Germinal center (tissue), 1 donor: Measurements from ENCODE around the gene TMEM170B.
A peak's percentile ranks its signal among the peaks of the same experiment; 100 is the strongest.

ENCODE experiments used
- DNase-seq: peaks from one replicate; pipeline ENCODE4 v3.0.0; 2012; ENCODE audit warnings: mixed read lengths, low spot score

TMEM170B gene, protein sequence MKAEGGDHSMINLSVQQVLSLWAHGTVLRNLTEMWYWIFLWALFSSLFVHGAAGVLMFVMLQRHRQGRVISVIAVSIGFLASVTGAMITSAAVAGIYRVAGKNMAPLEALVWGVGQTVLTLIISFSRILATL

GRCh38 chr6:11537229-11538051 lies at the start of gene TMEM170B:
Gene TMEM170B, plus strand, starts transcription at chr6:11537749. Its CDS starts 529 bp downstream, at chr6:11538278.
- peak; percentile 98 for DNase-seq

DNA sequence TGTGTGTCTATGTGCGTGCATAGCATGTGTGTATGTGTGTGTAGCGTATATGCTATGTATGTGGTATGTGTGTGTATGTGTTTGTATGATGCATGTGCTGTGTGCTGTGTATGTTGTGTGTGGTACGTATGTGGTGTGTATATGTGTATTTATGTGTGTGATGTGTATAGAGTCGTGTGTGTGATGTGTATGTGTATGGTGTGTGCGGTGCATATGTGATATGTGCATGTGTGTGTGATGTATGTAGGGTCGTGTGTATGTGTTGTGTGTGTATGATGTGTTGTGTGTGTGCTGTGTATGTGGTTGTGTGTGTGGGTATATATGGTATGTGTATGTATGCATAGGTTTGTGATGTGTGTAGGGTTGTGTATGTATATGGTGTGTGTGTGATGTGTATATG lies 46.6 kb upstream of the TMEM170B start:
- DNase-seq, result no peak

- DNase-seq, result peak; percentile 54
Measured at GRCh38 chr6:11491596-11492463, 45.7 kb upstream of the TMEM170B start.

DNA sequence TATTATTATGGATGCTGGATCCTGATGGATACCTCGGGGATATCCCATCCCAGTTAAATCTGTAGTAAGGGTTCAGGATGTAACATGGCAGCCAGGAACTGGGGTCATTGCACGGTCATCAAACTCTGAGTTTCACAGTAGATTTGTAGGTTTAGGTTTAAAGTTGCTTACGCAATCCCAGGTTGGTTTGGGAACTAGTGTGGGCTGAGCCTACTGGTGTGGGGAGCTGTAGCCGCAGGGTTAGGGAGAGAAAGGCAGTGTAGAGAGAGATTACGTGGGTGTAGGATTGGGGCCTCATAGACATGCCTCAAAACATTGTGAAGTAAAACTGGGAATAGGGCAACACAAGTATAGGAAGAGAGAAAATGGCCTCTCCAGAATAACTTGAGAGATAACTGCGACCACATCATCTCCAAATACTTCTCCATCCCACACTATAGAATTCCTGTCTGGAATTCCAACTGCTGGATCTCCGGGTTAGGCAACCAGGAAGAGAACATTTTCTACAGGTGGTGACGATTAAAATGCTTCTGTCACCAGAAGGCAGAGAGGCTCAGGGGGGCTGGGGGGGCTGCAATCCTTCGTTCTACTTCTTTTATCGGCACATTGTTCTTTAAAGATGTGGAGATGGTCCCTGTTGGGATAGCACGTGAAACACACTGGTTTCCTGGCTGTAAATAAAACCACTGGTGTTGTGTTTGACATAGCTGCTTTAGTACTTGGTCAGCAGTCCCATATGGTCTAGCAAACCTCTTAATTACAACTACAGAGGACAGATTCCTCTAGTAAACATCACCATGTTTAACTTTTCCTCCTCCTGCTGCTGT lies 44.9 kb upstream of the TMEM170B start:
- DNase-seq, result no peak

- peak; percentile 21 for DNase-seq
Measured at GRCh38 chr6:11493974-11494373, 43.6 kb upstream of the TMEM170B start.

GRCh38 chr6:11494786-11495564 lies 42.6 kb upstream of the TMEM170B start:
- DNase-seq, result no peak

DNA sequence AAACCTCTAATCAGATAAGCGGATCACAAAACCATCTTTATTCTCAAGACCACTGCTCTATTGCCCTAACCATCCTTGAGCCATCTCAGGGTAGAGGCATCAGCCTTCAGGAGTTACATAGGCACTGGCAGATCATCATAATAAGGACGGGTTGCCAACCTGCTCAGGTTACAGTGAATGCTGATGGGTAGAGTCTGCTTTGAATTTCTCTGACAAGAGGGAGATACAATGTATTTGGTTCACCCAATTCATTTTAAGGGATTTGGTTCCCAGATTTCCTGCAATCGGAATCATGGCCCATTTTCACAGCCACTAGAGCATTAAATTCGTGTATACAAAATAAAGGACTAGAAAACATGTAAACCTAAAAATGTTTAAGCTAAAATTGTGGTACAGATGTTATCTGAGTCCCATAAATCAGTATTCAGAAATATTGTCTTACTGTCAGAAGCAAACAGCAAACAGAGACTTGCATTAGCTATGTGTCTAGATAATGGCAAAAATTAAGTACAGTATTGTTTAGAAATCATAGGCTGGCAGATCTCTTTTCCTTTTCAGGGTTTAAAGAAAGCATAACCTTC lies 41.9 kb upstream of the TMEM170B start:
- no peak for DNase-seq

DNA sequence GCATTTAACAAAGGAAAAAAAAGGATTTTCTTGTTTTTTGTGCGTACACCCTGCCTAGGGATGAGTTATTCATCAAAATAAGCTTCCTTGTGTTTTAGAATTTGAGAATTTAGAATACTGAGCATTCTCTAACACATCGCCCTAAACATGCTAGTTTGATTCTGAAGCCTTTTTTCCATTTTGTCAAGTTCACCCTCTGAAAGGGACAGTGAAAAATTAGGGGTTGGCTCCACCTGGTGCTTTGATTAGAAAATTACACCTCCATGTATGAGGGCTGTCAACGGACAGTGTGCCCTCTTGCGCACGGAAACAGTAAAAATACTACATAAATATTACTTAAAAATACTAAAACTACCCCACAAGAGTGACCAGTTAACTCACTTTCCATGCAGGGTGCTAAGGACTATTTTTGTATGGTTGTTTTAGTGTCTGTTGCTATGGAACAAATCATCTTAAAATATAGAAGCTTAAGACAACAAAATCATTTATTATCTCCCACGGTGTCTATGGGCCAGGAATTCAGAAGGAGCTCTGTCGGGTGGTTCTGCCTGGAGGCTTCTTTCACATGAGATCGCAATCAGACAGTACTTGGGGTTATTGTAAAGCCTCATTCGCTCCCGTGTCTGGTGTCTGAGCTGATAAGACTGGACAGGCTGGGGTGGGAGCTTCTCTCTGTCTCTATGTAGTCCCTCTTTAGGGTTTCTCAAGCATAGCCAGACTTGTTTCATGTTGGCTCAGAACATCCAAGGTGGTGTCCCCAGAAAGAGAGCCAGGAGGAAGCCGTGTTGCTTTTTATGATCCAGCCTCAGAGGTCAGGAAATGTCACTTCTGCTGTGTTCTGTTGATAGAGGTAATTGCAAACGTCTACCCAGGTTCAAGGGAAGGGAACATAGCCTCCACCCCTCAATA lies 41.1 kb upstream of the TMEM170B start:
- DNase-seq, result peak; percentile 80

DNA sequence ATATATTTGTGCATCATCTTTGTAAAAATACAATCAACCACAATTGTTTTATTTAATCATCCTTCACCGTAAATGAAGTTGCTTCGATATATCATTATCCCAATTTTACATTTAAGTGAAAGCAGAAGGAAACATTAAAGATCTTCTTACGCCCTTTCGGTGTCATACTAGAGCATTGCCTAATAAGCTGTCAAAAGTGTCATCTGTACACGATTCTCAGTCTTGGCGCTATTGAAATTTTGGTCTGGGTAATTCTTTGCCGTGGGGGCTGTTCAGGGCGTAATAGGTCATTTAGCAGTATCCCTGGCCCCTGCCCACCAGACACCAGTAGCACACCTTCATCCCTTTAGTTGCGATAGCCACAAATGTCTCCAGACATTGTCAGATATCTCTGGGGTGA lies 40.4 kb upstream of the TMEM170B start:
- no peak for DNase-seq

GRCh38 chr6:11497881-11498280 lies 39.7 kb upstream of the TMEM170B start:
- DNase-seq, result no peak

DNA sequence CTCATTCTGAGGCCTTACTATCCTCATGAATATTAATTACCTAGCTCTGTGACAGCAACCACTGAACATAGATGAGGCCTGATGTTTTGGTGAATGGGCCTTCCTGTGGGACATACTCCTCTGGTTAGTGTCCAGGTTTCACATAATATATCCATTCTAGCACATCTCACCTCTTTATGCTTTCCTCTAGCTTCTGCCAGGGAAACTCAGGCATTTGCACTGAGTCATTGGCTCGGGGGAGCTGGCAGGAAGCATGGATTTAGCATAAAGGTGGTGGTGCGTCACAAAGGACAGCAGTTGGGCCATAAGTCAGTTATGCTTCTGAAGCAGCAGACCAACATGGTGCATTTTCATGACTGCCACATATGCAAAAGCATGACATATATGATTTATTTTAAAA lies 37.5 kb upstream of the TMEM170B start:
- no peak for DNase-seq

DNA sequence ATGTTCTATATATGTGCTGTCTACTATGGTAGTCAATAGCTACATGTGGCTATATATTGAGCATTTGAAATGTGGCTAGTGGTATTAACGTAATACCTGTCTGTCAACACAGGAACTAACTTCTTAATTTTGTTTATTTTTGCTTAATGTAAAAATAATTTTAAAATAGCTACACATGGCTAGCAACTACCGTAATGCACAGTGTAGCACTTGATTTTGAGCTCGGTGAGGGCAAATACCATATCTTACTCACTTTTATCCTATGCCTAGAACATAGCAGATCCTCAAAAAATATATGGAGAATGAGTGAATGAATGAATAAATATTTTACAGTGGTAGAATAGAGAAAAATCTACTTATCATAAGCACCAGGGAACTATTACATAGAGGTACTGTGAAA lies 28.1 kb upstream of the TMEM170B start:
- DNase-seq, result no peak

DNA sequence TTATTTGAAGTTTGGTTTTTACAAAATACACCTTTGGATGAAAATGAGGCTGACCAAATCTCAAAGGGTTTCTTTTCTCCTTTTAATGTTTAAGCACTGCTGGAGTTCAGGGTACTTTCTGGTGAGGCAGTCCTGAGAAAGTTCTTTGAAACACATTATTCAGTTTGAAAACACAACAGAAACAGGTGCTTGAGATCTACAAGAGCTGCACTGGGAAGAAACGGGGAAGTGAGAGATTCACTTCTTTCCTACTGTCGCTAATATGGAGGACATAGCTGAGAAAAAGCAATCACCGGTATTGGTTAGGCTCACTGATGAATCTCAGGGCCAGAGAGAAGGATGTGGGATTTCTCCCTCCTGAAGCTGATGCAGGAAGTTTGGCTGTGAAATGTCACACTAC lies 22.9 kb upstream of the TMEM170B start:
- DNase-seq, result no peak

DNA sequence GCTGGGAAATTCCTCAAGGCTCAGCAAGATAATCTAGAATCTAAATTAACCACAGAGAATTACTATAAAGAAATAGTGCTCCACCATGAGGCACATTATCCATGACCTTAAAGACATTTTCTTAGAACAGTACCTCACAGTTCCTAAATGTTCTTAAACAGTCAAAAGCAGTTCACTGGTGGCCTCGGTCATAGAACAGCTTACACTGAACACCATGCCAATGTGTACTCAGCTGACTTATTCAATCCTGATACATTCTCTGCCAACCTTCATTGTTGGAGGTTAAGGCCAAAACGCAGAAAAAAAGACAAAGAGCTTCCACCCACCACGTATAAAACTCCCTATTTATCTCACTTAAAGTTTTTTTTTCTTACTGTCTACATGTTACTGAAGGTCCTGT lies 21.8 kb upstream of the TMEM170B start:
- DNase-seq, result no peak

- DNase-seq, result no peak
Measured at GRCh38 chr6:11522812-11523605, 14.5 kb upstream of the TMEM170B start.

DNA sequence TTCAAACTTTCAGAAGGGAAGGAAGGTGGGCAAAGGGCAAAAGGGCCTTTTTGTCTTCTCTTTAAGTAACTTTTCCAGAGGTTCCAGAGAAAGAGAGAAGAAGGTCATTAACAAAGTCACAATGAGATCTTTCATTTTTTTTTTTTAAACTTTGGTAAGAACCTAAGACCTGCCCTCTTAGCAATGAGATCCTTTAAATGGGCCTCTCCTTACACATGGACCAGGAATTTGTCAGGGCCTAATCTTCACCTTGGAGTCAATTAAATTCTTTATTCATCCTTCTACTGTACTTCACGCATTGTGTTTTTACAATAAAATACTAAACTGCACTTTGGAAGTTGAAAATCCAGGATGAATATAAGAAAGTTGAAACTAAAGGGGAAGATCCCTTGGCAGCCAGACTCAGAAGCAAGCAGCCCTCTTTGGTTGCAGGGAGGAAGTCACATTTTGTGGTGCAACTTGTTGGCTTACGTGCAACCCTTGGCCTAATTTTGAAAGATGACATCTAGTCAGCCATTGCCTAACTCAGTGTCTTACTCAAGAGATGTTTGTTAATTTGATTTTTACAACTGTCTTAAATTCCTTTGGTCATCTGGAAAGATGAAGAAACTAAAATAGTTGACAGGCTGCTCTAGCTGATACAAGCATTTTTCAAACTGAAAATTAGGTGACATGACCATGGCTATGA lies 11.9 kb upstream of the TMEM170B start:
- no peak for DNase-seq

DNA sequence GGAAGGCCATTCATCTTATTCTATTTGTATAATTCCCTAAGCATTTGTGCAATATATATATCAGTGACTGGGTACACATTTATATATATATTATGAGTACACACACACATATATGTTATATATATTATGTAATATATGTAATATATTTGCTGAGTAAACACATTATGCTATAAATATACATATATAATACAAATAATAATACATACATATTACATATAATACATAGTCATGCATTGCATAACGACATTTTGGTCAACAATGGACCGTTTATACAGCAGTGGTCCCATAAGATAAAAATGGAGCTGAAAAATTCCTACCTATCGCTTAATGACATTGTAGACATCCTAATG lies 11.4 kb upstream of the TMEM170B start:
- no peak for DNase-seq

- no peak for DNase-seq
Measured at GRCh38 chr6:11527274-11527870, 10.2 kb upstream of the TMEM170B start.
